ENCODE results near the gene ADGRA1.
A peak's percentile ranks its signal among the peaks of the same experiment; 100 is the strongest.

ADGRA1 gene

GRCh38 chr10:133087045-133087678 is 562 bp upstream of the ADGRA1 start:
- Histone ChIP-seq H3K27ac (ENCODE audit: low read length) (no peak overlapping the region), H3K9me3 (ENCODE audit: control insufficient read depth in 2 of 2, low read length in 2 of 2) (no peaks in the 10 kb centered on the region), H3K4me1 (ENCODE audit: control insufficient read depth, insufficient read depth, low read length) (peaks cover 7% of the 10 kb centered on the region), H3K36me3 (ENCODE audit: control insufficient read depth in 2 of 2, insufficient read depth in 2 of 2, low read length in 2 of 2) (no peaks in the 10 kb centered on the region), H3K4me3 (ENCODE audit: low read length in 2 of 2) (peak overlapping the region in 1 of 2 donors; percentile 15), H3K9ac (ENCODE audit: low read length in 2 of 2) (no peak overlapping the region), H3K27me3 (ENCODE audit: control insufficient read depth in 1 of 2, insufficient read depth in 2 of 2, low read length in 2 of 2) (peaks cover 44 to 58% of the 10 kb centered on the region in 2 donors)

- no peaks in the 10 kb centered on the region for H3K9me3 ChIP-seq (ENCODE audit: control insufficient read depth in 2 of 2, low read length in 2 of 2)
- H3K36me3 ChIP-seq (ENCODE audit: control insufficient read depth in 2 of 2, insufficient read depth in 2 of 2, low read length in 2 of 2), result no peaks in the 10 kb centered on the region
- H3K4me1 ChIP-seq (ENCODE audit: control insufficient read depth, insufficient read depth, low read length), result peaks cover 7% of the 10 kb centered on the region
- no peak overlapping the region for H3K9ac ChIP-seq (ENCODE audit: low read length in 2 of 2)
- H3K27me3 ChIP-seq (ENCODE audit: control insufficient read depth in 1 of 2, insufficient read depth in 2 of 2, low read length in 2 of 2), result peaks cover 45 to 54% of the 10 kb centered on the region in 2 donors
- peak overlapping the region in 1 of 2 donors; percentile 40 for H3K4me3 ChIP-seq (ENCODE audit: low read length in 2 of 2)
- H3K27ac ChIP-seq (ENCODE audit: low read length), result no peak overlapping the region
Observed at GRCh38 chr10:133088179-133088955, 643 bp downstream of the ADGRA1 start.

- Histone ChIP-seq H3K27ac (ENCODE audit: low read length) (no peak overlapping the region), H3K4me3 (ENCODE audit: low read length in 2 of 2) (no peak overlapping the region), H3K9ac (ENCODE audit: low read length in 2 of 2) (no peak overlapping the region), H3K4me1 (ENCODE audit: control insufficient read depth, insufficient read depth, low read length) (peaks cover 7% of the 10 kb centered on the region), H3K9me3 (ENCODE audit: control insufficient read depth in 2 of 2, low read length in 2 of 2) (no peaks in the 10 kb centered on the region), H3K27me3 (ENCODE audit: control insufficient read depth in 1 of 2, insufficient read depth in 2 of 2, low read length in 2 of 2) (peaks cover 45 to 48% of the 10 kb centered on the region in 2 donors), H3K36me3 (ENCODE audit: control insufficient read depth in 2 of 2, insufficient read depth in 2 of 2, low read length in 2 of 2) (no peaks in the 10 kb centered on the region)
Observed at GRCh38 chr10:133088956-133089800, 1.5 kb downstream of the ADGRA1 start.

DNA sequence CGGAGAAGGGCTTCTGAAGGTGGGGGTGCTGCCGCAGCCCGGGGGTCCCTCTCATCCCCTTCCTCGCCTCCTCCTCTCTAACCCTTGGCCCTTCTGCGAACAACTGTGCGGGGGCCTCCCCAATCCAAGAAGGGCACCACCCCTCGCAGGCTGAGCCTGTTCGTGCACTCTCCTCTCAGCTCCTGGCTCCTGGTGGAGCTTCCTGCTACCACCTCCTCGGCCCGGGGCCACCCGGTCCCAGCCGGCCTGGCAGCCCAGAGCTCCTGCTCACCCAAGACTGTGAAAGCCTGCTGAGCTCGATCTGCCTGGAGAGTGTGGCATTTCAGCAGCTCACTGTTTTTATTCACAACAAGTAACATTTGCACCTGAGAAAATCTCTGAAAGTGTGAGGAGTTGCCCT is 2.4 kb downstream of the ADGRA1 start:
- H3K27me3 ChIP-seq (ENCODE audit: control insufficient read depth in 1 of 2, insufficient read depth in 2 of 2, low read length in 2 of 2), result peaks cover 38 to 41% of the 10 kb centered on the region in 2 donors
- H3K36me3 ChIP-seq (ENCODE audit: control insufficient read depth in 2 of 2, insufficient read depth in 2 of 2, low read length in 2 of 2), result no peaks in the 10 kb centered on the region
- no peak overlapping the region for H3K4me3 ChIP-seq (ENCODE audit: low read length in 2 of 2)
- peaks cover 7% of the 10 kb centered on the region for H3K4me1 ChIP-seq (ENCODE audit: control insufficient read depth, insufficient read depth, low read length)
- H3K9me3 ChIP-seq (ENCODE audit: control insufficient read depth in 2 of 2, low read length in 2 of 2), result no peaks in the 10 kb centered on the region
- no peak overlapping the region for H3K9ac ChIP-seq (ENCODE audit: low read length in 2 of 2)
- H3K27ac ChIP-seq (ENCODE audit: low read length), result no peak overlapping the region

- Histone ChIP-seq H3K9ac (ENCODE audit: low read length in 2 of 2) (no peak overlapping the region), H3K27ac (ENCODE audit: low read length) (no peak overlapping the region), H3K27me3 (ENCODE audit: control insufficient read depth in 1 of 2, insufficient read depth in 2 of 2, low read length in 2 of 2) (peaks cover 35 to 38% of the 10 kb centered on the region in 2 donors), H3K9me3 (ENCODE audit: control insufficient read depth in 2 of 2, low read length in 2 of 2) (no peaks in the 10 kb centered on the region), H3K36me3 (ENCODE audit: control insufficient read depth in 2 of 2, insufficient read depth in 2 of 2, low read length in 2 of 2) (no peaks in the 10 kb centered on the region), H3K4me3 (ENCODE audit: low read length in 2 of 2) (no peak overlapping the region), H3K4me1 (ENCODE audit: control insufficient read depth, insufficient read depth, low read length) (peaks cover 7% of the 10 kb centered on the region)
Observed at GRCh38 chr10:133090654-133091053, 2.9 kb downstream of the ADGRA1 start.

GRCh38 chr10:133091316-133091715 is 3.6 kb downstream of the ADGRA1 start:
- H3K27ac ChIP-seq (ENCODE audit: low read length), result no peak overlapping the region
- H3K9ac ChIP-seq (ENCODE audit: low read length in 2 of 2), result no peak overlapping the region
- H3K9me3 ChIP-seq (ENCODE audit: control insufficient read depth in 2 of 2, low read length in 2 of 2), result no peaks in the 10 kb centered on the region
- H3K27me3 ChIP-seq (ENCODE audit: control insufficient read depth in 1 of 2, insufficient read depth in 2 of 2, low read length in 2 of 2), result peaks cover 31 to 35% of the 10 kb centered on the region in 2 donors
- H3K4me1 ChIP-seq (ENCODE audit: control insufficient read depth, insufficient read depth, low read length), result peaks cover 7% of the 10 kb centered on the region
- H3K36me3 ChIP-seq (ENCODE audit: control insufficient read depth in 2 of 2, insufficient read depth in 2 of 2, low read length in 2 of 2), result no peaks in the 10 kb centered on the region
- no peak overlapping the region for H3K4me3 ChIP-seq (ENCODE audit: low read length in 2 of 2)

GRCh38 chr10:133093291-133093690 is 5.6 kb downstream of the ADGRA1 start:
- no peaks in the 10 kb centered on the region for H3K36me3 ChIP-seq (ENCODE audit: control insufficient read depth in 2 of 2, insufficient read depth in 2 of 2, low read length in 2 of 2)
- H3K9ac ChIP-seq (ENCODE audit: low read length in 2 of 2), result no peak overlapping the region
- H3K27me3 ChIP-seq (ENCODE audit: control insufficient read depth in 1 of 2, insufficient read depth in 2 of 2, low read length in 2 of 2), result peaks cover 24 to 32% of the 10 kb centered on the region in 2 donors
- H3K9me3 ChIP-seq (ENCODE audit: control insufficient read depth in 2 of 2, low read length in 2 of 2), result no peaks in the 10 kb centered on the region
- no peak overlapping the region for H3K4me3 ChIP-seq (ENCODE audit: low read length in 2 of 2)
- no peaks in the 10 kb centered on the region for H3K4me1 ChIP-seq (ENCODE audit: control insufficient read depth, insufficient read depth, low read length)
- H3K27ac ChIP-seq (ENCODE audit: low read length), result no peak overlapping the region

- Histone ChIP-seq H3K27me3 (ENCODE audit: control insufficient read depth in 1 of 2, insufficient read depth in 2 of 2, low read length in 2 of 2) (peaks cover 21 to 26% of the 10 kb centered on the region in 2 donors), H3K4me1 (ENCODE audit: control insufficient read depth, insufficient read depth, low read length) (no peaks in the 10 kb centered on the region), H3K4me3 (ENCODE audit: low read length in 2 of 2) (no peak overlapping the region), H3K9me3 (ENCODE audit: control insufficient read depth in 2 of 2, low read length in 2 of 2) (no peaks in the 10 kb centered on the region), H3K9ac (ENCODE audit: low read length in 2 of 2) (no peak overlapping the region), H3K36me3 (ENCODE audit: control insufficient read depth in 2 of 2, insufficient read depth in 2 of 2, low read length in 2 of 2) (no peaks in the 10 kb centered on the region), H3K27ac (ENCODE audit: low read length) (no peak overlapping the region)
Observed at GRCh38 chr10:133094286-133094685, 6.6 kb downstream of the ADGRA1 start.

GRCh38 chr10:133094866-133095265 is 7.1 kb downstream of the ADGRA1 start:
- peaks cover 16 to 21% of the 10 kb centered on the region in 2 donors for H3K27me3 ChIP-seq (ENCODE audit: control insufficient read depth in 1 of 2, insufficient read depth in 2 of 2, low read length in 2 of 2)
- H3K27ac ChIP-seq (ENCODE audit: low read length), result no peak overlapping the region
- no peaks in the 10 kb centered on the region for H3K9me3 ChIP-seq (ENCODE audit: control insufficient read depth in 2 of 2, low read length in 2 of 2)
- H3K4me3 ChIP-seq (ENCODE audit: low read length in 2 of 2), result no peak overlapping the region
- H3K4me1 ChIP-seq (ENCODE audit: control insufficient read depth, insufficient read depth, low read length), result no peaks in the 10 kb centered on the region
- no peaks in the 10 kb centered on the region for H3K36me3 ChIP-seq (ENCODE audit: control insufficient read depth in 2 of 2, insufficient read depth in 2 of 2, low read length in 2 of 2)
- H3K9ac ChIP-seq (ENCODE audit: low read length in 2 of 2), result no peak overlapping the region

GRCh38 chr10:133095586-133095985 is 7.9 kb downstream of the ADGRA1 start:
- H3K27ac ChIP-seq (ENCODE audit: low read length), result no peak overlapping the region
- no peaks in the 10 kb centered on the region for H3K4me1 ChIP-seq (ENCODE audit: control insufficient read depth, insufficient read depth, low read length)
- no peaks in the 10 kb centered on the region for H3K9me3 ChIP-seq (ENCODE audit: control insufficient read depth in 2 of 2, low read length in 2 of 2)
- no peak overlapping the region for H3K9ac ChIP-seq (ENCODE audit: low read length in 2 of 2)
- H3K36me3 ChIP-seq (ENCODE audit: control insufficient read depth in 2 of 2, insufficient read depth in 2 of 2, low read length in 2 of 2), result no peaks in the 10 kb centered on the region
- no peak overlapping the region for H3K4me3 ChIP-seq (ENCODE audit: low read length in 2 of 2)
- peaks cover 15 to 19% of the 10 kb centered on the region in 2 donors for H3K27me3 ChIP-seq (ENCODE audit: control insufficient read depth in 1 of 2, insufficient read depth in 2 of 2, low read length in 2 of 2)
